IPS DF 4.7 (cell line): Measurements from ENCODE around the gene CLEC16A.

Experiments used
- DNase-seq: peaks from one replicate; pipeline ENCODE4 v3.0.0-alpha.2; 2013; ENCODE audit warnings: low spot score; ENCODE audit errors: extremely low read depth

The CLEC16A gene

DNA sequence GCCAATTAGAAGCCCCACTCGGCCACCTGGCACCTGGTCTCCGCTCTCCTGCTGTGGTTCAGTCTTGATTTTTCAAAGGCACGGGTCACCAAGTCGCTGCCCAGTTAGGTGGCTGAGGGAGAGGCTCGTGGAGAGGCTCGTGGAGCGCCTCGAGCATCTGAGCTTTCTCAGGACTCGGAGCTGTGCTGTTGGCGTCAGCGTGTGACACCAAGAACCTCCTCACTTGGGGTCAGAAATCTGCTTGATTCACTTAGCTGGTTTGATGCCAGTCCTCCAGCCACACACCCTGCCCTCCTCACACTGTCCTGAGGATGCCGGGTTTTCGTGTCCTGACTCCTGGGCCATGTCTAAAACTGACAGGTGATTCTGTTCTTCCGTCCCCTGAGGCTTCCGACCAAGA, 229.1 kb downstream of the CLEC16A start:
- DNase-seq, result no peak

DNA sequence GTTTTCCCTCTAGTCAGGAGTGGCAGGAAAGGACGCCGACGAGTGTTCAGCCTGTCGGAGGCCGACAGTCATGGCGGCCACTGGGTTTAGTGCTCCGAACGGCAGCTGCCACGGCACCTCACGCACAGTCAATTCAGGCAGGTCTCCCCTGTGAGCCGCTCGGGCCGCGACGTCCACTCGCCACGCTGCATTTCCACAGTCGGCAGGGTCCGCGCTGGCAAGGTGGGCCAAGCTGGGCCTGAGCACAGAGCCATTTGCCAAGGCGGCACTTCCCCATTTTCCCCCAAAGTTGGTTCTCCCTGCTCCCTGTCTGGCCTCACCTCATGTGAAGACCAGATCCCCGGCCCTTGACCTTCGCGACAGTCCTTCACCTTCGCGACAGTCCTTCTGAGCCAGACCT, 229.8 kb downstream of the CLEC16A start:
- no peak for DNase-seq

DNA sequence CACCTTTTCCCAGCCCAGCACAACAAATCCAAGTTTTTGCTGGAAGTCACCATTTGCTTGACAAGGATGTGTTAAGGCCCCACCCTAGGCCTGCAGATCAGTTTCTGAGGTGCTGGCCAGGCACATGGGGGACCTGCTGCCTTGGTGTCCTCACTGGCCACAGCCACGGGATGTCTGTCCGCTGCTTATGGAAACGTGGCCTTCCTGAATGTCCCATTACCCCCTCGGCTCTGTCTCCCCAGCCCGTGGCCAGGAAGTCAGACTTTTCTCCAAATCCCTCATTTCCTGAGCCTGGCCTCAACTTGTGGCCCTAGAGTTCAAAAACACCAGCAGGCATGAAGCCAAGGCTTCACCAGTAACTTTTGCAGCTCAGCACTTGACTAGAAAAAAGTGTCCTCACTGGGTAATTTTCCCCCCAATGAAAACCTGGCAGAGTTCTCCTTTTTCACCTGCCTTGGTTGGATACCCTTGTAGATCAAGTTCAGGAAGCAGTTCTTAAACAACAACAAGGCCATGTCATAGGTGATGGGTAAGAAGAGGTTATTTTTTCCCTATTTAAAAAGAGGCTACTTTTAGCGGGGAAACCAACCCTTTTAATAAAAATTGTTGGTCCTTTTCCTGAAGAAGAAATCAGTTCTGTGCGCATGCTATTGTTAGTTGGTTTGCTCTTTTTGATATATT, 230.9 kb downstream of the CLEC16A start:
- no peak for DNase-seq

DNA sequence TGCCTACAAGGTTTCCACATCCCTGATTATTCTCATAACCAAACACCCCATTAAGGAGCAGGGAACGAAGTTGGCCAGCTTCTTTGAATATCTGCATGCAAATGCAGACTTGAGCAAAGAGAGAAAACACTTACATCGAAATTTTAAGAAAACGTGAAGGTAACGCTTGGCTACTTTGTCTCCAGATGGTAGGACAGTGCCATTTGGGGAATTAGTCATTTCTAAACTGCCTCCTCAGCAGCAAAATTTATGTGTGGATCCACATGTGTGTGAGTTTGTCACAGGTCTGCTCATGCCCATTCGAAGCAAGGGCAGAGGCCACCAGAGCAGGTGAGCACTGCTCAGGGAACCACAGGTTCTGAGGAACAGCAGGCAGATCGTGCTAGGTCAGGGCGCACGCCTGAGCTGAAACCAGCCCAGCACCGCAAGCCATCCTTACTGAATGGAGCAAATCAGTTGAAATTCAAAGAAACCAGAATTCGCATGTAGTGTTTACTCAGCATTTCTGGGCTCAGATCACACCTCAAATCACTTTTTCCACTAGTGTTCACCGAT, 231.5 kb downstream of the CLEC16A start:
- DNase-seq, result no peak

DNA sequence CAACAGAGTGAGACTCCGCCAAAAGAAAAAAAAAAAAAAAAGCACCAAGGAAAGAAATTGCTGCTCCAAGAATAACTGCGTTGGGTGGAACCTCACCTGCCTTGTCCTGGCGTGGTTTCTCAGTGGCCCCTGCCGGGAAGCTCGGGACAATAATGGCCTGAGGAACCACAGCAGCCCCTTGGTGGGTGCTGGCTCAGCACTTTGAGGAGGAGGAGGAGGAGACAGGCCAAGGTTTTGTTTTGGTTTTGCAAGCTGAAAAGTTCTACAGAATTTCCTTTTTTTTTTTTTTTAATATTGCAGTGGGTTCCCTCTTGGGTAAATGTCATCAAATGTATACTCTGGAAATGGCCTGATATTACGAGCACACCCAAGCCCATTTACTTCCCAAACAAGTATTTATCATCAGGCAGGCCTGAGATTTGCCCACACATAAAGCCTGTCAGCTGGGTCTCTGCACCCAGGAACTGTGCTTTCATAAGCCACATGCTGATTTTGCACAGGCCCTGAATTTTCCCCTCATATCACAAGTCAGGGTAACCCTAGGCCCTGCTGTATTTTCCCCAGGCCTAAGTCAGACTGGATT, 233.3 kb downstream of the CLEC16A start:
- DNase-seq, result no peak

DNA sequence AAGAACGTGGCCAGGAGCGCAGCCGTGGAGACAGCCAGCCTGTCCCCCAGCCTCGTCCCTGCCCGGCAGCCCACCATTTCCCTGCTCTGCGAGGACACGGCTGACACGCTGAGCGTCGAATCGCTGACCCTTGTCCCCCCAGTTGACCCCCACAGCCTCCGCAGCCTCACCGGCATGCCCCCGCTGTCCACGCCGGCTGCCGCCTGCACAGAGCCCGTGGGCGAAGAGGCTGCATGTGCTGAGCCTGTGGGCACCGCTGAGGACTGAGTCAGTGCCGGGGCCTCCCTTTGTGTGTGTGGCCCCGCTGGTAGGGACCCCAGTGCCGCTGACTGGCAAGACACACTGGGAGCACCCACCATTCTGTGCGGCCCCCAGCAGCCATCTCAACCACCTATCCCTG, 234.1 kb downstream of the CLEC16A start:
- DNase-seq, result no peak

DNA sequence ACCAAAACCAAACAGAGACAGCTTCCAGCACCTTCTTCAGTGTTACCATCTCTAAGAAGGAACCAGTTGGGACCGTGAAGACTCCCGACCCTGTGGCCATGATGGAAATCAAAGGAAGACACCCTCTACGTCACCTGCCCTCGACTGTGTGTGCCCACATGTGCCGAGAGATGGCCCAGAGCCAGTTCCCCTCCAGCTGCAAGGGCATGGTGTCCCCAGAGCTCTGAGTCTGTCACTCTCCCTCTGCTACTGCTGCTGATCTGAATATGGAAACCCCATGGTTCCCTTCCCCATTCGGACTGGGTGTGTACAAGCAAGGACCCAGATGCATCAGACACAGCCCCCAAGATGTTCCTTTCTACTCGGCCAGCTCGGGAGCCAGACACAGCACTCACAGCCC, 235.2 kb downstream of the CLEC16A start:
- DNase-seq, result no peak

DNA sequence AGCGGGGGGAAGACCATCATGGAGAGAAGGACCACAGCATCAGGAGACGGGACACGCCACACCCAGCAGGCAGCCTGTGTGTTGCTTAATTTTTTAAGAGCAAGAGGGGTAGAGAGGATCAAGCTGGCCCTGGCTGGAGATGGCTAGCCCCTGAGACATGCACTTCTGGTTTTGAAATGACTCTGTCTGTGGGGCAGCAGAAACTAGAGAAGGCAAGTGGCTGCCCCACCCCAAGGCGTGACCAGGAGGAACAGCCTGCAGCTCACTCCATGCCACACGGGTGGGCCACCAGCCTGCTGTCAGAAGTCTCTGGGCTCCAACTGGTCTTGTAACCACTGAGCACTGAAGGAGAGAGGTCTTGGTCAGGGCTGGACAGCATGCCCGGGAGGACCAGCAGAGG, 236.1 kb downstream of the CLEC16A start:
- DNase-seq, result no peak

DNA sequence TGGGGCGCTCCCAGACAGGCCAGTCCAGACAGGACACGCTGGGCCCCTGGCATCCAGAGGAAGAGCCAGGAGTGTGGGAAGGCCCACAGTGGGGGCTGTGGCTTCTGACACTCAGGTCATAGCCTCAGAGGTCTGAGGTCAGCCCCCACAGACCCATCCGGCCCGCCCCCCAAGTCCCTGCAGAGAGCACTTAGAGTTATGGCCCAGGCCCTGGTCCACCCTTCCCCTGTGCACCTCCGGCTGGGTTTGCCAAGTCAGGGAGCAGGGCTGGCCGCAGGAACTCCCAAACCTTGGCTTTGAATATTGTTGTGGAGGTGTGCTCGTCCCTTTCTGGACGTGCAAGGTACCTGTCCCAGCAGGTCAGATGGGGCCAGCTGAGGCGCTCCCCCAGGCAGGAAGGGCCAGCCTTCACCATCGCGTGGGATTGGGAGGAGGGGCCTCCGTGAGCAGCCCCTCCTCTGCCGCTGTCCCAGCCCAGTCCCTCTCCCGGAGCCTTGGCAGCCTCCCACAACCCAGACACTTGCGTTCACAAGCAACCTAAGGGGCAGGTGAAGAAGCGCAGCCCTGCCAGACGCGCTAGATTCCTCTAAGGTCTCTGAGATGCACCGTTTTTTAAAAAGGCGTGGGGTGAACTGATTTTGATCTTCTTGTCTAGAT, 237.0 kb downstream of the CLEC16A start:
- DNase-seq, result no peak

DNA sequence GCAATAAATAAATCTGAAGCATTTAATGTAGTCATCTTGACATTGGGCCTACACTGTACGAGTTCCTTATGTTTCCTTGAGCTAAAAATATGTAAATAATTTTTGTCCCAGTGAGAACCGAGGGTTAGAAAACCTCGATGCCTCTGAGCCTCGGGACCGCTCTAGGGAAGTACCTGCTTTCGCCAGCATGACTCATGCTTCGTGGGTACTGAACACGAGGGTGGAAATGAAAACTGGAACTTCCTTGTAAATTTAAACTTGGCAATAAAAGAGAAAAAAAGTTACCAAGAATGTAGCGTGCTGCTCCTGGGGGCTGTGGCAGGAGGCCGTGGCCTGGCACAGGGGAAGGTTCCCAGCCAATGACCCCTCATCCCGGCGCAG, 237.5 kb downstream of the CLEC16A start:
- no peak for DNase-seq

DNA sequence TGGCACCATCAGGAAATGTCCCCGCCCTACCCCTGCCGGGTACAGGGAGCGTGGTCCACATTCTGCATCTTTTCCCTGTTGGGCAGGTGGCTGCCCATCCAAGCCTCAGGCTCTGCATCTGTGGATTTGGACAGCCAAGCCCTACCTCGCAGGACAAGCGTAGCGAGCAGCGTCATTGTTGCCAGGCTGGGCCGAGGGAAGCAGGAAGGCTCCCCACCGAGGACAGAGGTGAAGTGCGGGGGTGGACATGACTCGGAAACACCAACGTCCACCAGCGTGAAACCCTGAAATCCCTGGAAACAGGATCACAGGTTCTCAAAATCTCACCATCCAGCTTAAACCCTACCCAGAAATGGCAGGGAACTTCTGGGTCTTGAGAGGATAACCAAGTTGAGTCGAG, 238.0 kb downstream of the CLEC16A start:
- DNase-seq, result no peak

DNA sequence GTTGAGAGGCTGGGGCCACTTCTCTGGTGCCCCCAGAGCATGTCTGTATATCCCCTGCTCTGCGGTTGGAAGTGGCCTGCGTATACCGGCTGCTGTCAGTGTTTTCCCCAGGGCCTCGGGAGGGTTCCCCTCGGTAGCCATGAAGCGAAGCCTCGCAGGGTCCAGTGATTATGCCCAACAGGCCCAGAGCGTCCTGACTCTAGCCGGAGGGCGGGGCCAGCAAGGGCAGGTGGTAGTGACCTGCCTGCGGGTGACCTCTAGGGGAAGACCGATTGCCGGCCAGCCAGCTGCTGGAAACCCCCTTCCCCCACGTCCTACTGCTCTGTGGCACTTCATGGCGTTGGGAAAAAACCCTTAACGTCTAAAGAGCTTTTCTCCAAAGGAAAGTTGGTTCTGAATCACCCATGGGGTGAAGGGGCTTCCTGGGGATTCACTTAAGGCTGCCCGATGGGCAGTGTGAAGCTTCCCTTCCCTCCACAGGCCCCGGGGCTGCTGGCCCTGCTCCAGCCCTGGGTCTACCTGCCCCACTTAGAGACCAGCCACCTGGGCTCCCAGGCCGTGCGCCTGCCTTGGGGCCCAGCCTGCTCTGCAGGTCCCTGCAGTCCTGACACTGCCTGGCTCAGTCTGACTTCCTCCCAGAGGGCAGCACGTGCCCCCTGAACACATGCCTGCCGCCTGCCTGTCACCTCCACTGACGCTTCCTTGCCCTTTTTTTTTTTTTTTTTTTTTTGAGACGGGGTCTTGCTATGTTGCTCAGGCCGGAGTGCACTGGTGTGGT, 238.9 kb downstream of the CLEC16A start:
- DNase-seq, result no peak

DNA sequence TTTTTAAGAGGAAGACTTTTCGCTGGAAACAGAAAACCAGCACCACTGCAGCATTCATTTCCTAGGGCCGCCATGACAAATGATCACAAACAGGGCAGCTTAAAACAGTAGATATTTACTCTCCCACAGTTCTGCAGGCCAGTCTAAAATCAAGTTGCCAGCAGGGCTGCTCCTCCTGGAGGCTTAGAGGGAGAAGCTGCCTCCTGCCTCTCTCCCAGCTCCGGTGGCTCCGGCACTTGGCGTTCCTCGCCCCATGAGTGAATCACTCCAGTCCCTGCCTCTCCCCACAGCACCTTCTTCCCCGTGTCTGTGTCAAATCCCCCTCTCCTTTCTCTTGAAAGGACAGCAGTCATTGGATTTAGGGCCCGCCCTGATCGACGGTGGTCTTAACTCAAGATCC, 239.6 kb downstream of the CLEC16A start:
- DNase-seq, result no peak

DNA sequence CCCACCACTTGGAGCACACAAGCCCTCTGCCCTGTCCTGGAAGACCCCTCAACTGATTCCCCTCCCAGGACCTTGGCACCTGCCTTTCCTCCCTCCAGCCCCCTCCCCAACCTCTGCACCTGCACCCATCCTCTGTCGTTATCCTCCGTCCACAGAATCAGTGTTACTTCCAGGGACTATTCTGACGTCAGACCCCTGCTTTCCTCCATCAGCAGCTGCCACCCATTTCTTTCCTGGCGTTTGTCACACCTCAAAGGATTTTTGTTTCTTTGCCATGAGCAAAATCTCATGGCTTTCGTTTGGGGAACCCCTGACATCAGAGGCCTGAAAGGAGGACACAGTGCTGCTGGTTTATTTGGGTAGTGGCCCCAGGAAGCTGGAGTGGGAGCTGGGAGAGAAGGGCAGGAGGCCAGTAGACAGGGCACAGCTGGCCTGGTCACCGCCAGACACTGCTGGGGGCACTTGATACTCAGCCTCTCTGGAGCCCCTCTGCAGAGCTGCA, 243.2 kb downstream of the CLEC16A start:
- no peak for DNase-seq

DNA sequence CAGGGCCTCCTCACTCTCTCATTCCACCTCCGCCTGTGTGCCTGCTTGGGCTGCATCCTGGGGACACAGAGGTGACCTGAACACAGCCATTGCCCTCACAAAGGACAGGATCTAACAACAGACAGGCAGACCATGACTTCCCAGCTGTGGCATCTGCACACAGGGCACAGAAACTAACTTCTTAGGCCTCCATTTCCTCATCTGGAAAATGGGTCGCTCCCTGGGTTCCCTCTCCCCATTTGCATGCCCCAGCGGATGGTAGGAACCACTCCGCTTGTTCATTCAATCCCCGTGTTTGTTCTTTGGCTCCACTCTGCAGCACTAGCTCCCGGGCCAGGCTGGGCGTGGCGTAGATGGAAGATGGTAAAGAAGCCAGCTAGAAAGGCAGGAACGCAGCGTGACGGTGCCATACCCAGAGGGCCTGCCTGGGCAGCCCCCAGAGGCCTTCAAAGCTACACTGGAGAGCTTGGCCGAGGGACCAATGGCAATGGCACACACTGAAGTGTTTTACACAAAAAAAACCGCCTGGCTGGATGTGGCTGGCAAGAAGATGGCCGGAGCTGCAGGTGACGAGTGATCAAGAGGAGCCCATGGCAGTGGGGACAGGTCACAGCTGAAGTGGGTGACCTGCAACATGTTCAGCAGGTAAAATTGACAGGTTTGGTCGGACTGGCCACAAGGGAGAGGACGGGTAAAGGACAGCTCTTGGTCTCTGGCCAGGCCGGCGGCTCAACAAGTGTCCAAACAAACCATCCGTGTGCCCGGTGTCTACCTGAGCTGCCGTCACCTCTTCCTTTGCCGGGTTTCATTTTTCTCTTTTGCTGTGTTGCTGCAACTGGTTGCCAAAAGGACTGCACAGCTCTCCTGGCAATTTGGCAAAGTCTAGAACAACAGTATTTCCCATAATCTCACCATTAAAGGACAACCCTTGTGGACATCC, 244.7 kb downstream of the CLEC16A start:
- no peak for DNase-seq

DNA sequence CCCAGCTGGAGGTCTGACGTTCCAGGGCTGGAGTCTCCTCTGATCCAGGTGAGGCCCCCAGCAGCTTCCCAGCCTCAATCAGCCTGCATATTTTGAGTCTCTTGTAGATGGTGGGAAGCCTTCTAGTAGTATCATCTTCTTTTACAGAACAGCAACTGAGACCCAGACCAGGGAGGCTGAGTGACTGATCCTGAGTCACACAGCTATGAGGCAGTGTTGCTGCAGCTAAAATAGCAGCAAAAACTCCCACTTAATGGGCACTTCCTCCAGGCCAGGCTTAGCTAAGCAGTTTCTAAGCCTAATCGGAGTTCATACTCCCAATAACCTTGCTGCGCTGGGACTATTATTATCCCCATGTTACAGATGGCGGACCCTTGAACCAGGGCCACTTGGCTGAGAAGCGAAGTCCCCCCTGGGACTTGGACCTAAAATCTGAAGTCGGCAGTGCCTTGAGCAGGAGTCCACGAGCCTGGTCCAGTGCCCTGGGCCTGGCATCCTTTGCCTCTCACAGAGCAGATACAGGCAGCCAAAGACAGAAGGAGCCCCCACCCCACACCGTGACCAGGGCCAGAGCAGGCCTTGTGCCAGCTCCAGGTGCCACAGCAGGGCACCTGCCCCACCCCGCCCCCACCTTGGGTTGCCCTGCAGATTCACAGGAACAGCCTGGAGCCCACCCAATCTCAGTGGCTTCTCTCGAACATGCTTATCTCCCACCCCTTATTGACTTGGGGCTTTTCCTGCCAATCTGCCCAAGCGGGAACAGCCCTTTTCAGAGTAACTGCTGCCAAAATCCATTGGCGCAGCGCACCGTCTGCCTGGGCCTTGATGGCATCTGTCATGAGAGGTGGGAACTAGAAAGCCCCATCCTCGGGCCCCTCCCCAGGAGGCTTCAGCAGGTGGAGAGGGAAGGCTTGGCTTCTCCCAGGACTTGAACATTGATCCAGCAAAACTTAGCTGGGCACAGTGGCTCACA, 246.5 kb downstream of the CLEC16A start:
- no peak for DNase-seq

DNA sequence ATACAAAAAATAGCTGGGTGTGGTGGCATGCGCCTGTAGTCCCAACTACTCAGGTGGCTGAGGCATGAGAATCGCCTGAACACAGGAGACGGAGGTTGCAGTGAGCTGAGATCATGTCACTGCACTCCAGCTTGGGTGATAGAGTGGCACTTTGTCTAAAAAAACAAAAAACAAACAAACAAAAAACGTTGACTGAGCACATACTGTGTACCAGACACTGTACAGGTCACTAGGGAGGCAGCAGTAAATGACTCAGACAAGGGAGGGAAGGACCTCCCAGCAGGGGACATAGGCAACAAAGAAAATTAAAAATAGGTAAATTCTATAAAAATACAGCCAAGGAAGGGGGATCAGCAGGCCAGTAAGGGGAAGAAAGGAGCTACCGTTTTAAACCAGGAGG, 247.3 kb downstream of the CLEC16A start:
- no peak for DNase-seq

DNA sequence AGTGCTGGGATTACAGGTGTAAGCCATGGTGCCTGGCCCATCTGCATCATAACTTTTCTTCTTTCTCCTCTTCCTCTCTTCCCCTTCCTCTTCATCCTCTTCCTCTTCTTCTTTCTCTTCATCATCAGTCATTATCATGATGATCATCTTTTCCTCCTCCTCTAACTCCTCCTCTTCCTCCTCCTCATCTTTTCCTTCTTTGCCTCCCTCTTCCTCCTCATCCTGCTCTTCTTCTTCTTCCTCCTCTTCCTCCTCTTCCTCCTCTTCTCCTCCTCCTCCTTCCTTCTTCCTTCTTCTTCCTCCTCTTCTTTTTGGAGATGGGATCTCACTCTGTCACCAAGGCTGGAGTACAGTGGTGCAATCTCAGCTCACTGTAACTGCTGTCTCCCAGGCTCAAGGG, 249.1 kb downstream of the CLEC16A start:
- no peak for DNase-seq

DNA sequence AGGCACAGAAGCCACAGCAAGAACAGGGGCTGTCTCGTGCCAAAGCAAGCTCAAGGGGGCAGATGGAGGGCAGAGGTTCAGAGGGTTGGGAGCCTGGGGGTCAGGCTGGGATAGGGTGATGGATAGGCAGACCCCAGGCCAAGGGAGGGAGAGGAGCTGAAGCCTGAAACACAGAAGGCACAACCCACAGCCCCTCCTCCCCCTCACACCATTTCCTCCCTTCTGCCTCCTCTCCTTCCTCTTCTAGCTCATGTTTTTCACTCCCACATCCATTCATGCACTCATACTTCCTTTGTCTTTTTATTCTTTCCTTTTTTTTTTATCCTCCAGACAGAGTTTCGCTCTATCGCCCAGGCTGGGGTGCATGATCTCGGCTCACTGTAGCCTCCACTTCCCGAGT, 250.5 kb downstream of the CLEC16A start:
- no peak for DNase-seq
